Stimulated activated CD8-positive, alpha-beta memory T cell treated with anti-CD3 and anti-CD28 coated beads, Interleukin-15, amount 100 ng/mL, for 24 hours (primary cell): Measurements from ENCODE around the gene UFC1.

ENCODE experiments used
- DNase-seq: peaks from one replicate; pipeline ENCODE4 v3.0.0-alpha.2; 2020; ENCODE audit warnings: low read depth

UFC1 gene

DNA sequence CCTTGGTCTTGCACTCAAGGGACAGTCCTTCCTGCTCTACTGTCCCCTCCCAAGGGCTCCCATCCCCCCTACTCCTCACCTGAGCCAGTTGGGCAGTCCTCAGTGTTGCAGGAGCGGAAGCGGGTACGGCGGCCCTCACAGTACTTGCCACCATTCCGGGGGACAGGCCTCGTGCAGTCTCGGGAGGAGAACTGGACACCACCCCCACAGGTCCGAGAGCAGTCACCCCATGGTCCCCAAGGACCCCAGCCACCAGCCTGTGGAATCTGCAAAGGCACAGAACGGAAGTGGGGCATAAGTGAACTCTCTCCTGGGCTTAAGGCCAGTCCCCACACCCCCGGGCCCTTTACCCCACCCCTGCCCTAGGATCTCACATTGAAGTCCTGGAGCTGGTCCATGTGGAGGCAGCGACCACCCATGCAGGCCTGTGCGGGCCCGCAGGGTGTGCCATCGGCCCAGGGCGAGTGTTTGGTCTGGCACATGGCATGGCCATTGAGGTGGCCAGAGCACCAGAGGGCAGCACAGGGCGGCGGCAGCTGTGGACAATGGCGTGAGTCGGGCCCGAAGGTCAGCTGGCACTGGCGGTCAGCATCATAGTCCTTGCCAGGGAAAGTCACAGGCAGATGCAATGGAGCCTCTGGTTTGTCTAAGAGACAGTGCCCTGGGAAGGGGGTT, 39.9 kb downstream of the UFC1 start:
- DNase-seq = no peak

DNA sequence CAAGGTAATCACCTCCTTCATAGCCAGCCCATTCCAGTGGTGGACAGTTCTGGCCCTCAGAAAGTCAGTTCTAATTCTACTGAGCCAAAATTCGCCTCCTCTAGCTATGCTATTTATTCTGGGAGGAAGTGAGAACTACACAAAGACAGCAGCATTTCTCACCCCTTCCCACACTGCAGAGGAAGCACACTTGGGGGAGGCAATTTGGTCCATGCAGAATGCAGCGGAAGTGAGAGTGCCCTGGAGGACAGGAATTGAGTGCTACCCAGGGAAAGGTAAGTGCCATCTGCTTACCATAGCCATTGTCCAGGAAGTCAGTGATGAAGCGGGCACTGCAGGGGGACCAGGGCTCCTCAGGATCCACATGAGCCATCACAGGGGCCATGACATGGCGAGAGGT, 41.4 kb downstream of the UFC1 start:
- DNase-seq = no peak

DNA sequence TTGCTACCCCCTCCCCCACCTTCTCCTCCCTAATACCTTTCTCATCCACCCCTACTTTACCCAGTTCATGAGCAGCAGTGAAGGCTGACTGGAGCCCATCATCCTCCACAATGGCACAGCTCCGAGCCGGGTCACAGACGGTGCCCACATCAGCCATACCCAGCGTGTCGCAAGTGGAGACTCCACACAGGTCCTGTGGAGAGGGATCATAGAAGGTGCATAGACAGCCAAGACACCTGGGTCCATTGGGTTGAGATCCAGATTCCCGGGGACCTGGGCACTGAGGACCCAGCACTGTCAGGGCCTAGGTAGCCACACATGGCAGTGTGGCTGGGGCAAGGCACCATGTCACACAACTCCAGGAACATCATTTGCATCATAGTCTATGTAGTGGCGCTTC, 42.3 kb downstream of the UFC1 start:
- DNase-seq = no peak

DNA sequence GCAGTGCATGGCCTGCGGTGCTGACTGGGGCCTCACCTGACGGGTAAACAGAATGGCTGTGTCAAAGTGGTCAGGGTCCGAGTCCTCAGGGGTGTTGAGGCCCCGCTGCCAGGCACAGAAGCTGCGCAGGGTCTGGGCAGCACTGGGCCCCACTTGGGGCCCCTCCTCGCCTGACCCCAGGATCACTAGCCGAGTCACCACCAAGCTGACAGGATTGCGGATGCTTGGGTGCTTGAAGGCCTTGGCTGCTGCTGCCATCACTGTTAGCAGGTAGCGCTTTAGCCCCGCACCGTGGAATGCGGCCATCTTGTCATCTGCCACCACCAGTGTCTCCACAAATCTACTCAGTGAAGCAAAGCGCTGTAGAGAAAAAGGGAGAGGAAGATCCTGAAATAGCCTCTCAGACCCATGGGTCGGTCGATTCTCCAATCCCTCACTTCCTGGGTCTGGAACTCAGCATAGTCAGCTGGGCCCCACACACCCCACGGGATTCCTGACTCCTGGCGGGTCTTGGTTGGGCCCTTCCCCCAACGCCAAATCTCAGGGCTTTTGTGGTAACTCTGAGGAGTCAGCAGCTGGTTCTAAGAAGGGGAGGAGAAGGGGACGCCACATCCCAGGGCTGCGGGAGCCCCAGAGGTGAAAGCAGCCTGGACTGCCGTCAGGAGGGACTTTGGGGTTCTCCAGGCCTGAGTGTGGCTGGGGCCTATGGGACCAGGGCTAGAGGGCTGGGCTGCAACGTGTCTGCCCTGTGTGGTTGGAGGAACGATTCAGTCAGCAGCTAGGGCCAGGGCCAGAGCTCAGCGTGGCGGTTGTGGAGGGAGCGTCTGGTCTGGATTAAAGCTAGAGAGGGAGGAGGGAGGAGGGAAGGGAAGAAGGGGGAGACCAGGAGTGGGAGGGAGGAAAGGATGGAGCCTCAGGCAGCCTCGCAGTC, 43.0 kb downstream of the UFC1 start:
- no peak for DNase-seq

DNA sequence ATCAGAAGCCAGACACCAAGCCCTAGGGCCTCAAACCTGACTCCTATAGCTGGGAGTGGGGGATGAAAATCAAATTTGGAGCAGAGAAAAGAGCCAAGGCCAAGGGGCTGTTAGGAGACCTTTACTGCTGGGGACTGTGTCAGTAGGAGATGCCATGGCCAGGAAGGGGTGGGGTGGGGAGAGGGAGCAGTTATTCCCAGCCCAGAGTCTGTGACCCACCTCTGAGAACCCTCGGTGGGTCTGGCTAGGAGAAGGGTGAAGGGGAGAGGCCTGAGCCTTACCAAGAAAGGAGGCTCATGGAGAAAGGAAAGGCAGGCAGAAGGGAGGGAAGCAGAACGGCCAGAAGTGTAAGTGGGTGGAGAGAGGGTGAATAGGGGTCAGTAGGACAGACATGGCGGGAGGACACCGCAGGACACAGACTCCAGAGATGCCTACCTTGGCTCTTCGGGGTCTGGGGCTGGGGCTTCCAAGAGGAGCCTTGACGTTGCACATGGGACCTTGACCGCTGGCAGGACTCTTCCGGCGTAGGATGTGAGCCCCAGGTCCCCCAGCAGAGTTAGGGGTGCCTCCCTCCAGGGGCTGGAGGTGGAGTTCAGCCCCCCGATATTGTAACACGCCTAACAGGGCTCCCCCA, 43.9 kb downstream of the UFC1 start:
- DNase-seq = no peak

DNA sequence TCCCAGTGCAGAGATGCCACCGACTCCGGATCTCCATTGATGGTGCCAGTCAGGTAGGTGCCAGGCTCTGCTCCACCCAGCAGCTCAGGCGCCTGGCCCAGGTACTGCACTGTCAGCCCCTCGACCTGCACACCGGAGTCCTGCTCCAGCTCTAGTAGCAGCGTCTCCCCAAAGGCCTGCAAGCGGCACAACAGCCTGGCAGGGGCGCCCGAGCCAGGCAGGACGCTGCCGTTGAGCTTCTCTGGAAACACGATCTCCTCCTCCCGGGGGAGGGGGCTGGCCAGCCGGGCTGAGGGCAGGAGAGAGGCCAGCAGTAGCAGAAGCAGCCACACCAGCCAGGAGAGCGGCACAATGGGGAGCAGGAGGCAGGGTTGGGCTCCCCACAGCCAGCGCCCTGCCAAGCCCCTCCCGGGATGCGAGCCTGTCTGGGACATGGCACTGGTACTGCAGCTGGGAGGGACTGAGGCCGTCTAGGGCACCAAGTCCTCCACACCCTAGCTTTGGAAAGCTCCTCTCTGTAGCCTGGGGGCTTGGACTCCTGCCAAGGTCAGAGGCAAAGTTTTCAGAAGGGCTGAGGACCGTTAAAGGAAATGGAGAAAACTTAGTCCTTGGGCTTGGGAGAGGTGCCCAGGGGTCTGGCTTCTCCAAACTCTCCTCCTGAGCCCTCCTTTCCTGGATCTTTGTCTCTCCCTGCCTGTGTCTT, 44.6 kb downstream of the UFC1 start:
- DNase-seq = no peak

DNA sequence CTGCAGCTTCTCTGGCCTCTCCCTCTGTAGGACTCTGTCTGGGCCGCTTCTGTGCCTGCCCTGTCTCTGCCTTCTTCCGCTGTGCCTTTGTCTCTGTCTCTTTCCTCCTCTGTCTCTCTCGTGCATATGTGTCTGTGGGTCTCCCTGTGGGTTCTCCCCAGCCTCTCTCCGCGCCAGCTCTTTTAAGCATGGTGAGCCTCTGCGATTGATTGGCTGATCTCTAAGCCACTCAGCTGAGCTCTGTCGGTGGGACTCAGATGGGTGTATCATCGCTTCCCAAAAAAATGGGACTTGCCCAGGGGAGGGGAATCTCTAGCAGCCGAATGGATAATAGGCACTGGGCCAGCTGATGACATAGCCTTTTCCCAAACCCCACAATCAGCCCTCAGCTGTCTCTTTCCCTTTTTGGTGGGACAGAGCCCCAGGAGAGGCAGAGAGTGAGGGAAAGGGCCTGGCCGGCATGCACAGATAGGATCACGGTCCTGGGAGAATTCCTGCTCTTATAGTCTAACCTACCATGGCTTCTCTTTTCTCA, 45.2 kb downstream of the UFC1 start, which contains the start of gene ADAMTS4:
ADAMTS4 (minus strand) TSS at position 158 of the 535 bp plus-strand sequence. CDS start 427 bp downstream, outside the sequence.
- DNase-seq = no peak

DNA sequence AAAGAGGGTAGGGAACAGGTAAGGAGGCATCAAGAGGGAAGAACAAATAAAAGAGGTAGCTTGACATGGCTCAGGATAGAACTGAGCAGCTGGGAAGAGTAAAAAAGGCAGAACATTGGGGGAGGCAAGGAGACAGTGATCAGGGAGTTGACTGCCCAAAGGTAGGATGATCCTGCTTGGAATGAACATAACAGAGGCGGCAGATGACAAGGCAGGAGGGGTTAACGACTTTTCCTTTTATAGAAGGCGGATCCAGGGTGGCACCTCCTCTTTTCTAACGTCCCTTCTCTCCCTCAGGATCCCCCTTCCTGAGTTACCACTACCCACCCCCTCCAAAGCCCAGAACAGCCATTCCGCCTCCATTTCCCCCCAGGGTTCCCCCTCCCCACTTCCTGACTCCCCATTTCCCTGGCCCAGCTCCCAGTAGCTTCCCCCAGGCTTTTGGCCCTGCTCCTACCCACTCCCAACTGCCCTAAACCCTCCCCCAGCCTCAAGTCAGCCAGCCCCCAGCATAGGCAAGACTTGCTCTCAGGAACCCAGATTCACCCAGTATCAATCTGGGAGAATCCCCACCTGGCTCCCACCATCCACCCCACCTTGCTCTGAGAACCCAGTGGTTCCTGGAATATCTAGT, 45.8 kb downstream of the UFC1 start:
- no peak for DNase-seq

DNA sequence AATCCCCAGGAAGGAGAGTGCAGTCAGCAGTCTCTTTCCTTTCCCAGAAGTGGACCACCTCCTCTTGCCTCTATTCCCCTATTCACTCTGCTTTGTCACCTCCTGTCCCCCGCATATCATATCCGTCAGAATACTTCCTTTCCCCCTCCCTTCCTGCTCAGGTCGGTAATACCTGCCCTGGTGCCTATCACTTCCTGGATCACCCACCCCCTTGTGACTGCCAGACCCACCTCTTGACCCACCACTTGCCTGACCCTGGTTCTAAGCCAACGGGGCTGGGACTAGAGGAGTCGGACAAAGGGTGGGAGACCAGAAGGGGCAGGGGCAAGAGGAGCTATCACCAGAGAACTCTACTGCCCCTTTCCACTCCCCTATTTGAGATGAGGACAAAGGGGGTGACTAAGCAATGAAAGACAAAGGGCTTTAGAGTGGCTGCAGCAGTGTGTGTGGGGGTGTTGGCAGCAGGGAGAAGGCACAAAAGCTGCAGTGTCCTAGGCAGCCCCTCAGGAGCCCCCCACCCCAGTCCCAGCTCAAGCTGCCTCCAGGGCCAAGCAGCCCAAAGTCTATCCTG, 46.7 kb downstream of the UFC1 start:
- no peak for DNase-seq

DNA sequence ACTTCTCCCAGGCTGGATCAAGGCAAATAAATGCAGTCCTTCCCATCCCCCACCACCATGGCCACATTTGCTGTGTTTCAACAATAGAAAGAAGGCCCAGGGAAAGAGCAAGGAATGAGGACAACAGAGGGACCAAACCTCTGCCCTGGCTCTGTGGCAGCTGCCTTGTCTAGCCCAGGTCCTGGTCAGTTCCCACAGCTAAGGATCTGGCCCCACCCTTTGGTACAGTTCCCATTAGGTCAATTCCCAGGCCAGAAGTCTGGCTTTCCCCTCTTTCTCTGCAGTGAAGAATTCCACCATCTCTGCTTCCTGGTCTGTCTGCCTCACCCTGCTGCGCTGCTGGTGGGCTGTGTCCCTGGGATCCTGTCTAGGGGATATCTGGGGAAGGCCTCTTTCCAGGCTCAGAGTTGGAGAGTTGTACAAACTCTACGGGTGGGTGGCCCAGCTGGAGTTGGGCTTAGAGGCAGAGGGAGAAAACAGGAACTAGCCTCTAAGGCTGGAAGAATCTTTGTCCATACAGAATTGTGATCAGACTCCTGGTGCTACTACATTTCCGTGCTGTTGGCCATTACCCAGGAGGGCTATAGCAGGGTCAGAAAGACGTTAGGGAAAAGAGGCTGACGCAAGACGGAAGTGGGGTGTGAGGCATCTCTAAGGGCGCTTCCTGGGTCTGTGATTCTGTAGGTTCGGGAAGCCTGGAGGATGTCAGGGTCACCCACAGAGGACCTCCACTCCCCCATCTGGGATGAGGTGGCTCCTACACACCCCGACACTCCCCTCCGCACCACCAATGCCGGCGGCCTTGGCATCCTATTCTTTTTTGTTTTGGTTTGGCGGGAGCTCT, 47.4 kb downstream of the UFC1 start:
- no peak for DNase-seq

DNA sequence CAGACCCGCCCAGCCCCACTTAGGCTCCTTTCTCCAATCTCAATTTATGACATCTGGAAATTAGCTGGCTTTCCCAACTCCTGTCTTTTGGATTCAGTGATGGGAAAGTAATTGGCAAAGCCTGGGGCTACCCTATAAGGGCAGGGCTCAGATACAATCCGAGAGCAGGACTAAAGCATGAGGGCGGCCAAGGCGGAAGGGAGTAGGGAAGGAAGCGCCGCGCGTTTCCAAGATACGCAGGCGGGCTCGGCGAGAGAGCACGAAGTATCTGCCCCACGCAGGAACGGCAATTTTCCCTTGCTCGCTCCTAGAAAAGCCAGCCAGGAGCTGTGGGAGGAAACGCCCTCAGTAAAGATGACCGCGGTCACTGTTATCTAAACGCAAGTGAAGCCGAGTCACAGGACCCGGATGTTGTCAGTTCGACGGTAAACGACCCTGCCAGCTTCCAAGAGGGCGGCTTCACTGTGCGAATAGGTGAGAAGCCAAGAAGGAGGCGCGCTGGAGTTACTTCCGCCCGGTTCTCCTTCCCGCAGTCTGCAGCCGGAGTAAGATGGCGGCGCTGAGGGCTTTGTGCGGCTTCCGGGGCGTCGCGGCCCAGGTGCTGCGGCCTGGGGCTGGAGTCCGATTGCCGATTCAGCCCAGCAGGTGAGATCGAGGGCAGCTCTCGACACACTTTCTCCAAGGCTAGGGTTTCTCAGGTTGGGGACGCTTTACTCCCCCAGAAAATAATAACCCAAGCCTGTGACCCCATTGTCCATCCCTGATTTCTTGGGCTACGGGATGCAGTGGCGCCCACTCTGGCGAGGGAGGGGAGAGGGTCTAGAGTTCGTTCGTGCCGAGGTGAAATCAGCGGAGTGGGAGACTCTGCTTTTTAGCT, 48.3 kb downstream of the UFC1 start, which contains the start of gene NDUFS2:
NDUFS2 (plus strand) TSS at position 532 of the 877 bp plus-strand sequence; CDS start at position 551, 19 bp downstream.
- DNase-seq = peak; percentile 78

DNA sequence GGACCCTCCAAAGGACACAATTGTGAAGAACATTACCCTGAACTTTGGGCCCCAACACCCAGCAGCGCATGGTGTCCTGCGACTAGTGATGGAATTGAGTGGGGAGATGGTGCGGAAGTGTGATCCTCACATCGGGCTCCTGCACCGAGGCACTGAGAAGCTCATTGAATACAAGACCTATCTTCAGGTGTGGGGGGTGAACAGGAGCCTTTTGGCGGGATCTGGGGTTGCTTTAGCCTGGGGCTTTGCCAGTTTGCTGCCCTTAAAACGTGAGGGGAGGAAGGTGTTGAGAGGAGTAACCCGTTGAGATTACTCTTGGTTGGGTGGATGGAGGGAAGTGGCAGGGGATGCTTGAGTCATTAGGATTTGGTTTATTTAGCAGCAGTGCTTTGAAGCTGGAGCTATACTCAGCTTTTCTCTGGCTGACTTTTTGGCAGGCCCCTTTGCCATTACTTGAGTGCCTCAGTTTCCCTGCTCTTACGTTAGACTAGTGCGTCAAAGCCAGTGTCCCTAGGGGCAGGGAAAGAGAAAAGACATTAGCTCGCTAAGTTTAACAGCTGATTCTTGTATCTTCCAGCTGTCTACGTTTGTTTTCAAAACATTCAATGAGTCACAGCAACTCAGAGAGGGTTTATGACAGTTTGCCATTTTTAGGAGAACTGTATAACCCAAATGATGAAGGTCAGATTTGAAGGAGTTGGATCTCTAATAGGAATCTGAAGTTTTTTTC, 52.8 kb downstream of the UFC1 start:
- DNase-seq = no peak

DNA sequence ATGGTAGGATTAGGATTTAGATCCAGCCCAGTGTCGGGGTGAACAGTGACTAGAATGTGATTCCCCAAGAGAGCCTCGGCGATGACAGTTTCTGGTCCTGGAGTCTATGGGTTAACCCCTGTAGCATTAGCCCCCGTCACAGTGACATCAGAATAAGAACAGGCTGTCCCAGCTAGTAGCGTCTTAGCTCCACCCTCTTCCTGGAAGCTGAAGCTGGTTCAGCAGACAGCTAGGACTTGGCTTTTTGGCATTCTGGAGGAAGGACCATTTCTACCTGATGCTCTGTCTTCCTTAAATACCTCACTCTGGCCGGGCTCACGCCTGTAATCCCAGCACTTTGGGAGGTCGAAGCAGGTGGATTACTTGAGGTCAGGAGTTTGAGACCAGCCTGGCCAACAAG, 53.4 kb downstream of the UFC1 start:
- no peak for DNase-seq
